ENCODE results near the gene C6orf89. TPM values are rescaled to one million over a fixed set of nuclear protein-coding genes. Genes with fewer than 3 reads are reported as not detected.

The C6orf89 gene
- total and polyA plus RNA-seq, 2 of the 8 experiments (the other 6 are each of a cell fraction or from before 2014, with no cell fraction given) = 4.6 to 12.3 TPM

DNA sequence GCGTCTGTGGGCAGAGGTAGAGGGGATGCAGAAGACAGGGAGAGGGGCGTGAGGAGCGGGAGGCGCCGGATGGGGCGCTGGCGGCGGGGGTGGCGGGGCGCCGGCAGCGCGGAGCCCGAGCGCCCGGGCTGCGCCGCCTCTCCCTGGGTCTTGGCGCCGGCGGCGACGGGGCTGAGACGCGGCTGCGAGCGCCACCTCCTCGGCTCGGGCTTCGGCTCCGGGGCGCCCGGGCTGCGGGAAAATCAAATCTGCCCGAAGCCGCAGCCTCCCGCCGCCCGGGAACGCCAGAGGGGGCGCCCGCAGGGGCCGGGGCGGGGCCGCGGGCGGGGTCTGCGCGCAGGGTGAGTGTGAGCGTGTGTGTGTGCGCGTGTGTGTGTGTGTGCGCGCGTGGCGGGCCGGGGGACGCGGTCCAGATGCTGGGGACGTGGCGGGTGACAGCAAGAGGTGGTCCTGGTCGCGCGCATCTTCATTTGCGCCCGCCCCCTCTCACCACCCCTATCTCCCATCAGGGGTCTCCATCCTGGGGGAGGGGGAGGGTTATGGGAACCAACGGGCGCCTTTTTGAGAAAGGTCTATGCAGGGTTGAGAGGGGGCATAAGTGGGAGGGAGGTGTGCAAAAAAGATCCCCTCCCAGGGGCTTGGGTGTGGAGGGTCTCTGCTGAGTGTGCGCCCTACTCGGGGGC is 45.9 kb upstream of the C6orf89 start:
- 2% methylated on average over 12 of the region's 70 CpGs; no CpG with 5 or more reads in 1 of the 2 experiments for WGBS, 2 experiments (ENCODE audit: extremely low coverage in 1 of 2, insufficient coverage in 1 of 2, insufficient read length in 1 of 2, insufficient replicate concordance in 2 of 2, low coverage in 1 of 2, low lambda C conversion rate in 2 of 2, missing lambda C conversion rate in 1 of 2)
- Histone ChIP-seq H4K91ac (replicated peaks; ENCODE audit: insufficient read length, low read length) (no peak overlapping the region), H2AK5ac (ENCODE audit: low read depth, low read length) (no peak overlapping the region), H3K9me3 (ENCODE audit: insufficient read depth in 2 of 2, low read depth in 1 of 2, low read length in 1 of 2) (no peaks in the 10 kb centered on the region), H4K20me1 (replicated peaks in 1 of 2; ENCODE audit: control insufficient read depth in 1 of 2, insufficient read depth in 2 of 2, low read length in 2 of 2) (peaks cover 0 to 7% of the 10 kb centered on the region in 2 experiments), H2AFZ (ENCODE audit: low read length) (no peak overlapping the region), H3K23ac (ENCODE audit: insufficient read length) (no peak overlapping the region), H3K23me2 (ENCODE audit: low read depth, low read length) (peaks cover 13% of the 10 kb centered on the region; the same call in 1 of the 2 replicates), H3K79me2 (ENCODE audit: control insufficient read depth in 1 of 2, insufficient read depth in 2 of 2, low read length in 2 of 2) (no peaks in the 10 kb centered on the region), H3K4me1 (replicated peaks in 1 of 4; ENCODE audit: control insufficient read depth in 3 of 4, insufficient read depth in 4 of 4, low read length in 3 of 4) (peaks cover 0 to 12% (median 7%) of the 10 kb centered on the region in 4 experiments; a peak in 6 of 7 replicates), H3K36me3 (ENCODE audit: control insufficient read depth in 2 of 4, insufficient read depth in 4 of 4, low read length in 3 of 4) (no peaks in the 10 kb centered on the region), H3K27ac (ENCODE audit: low read depth, low read length) (no peak overlapping the region), H2BK120ac (replicated peaks; ENCODE audit: low read depth, low read length) (no peak overlapping the region), H3K4me3 (ENCODE audit: extremely low read depth in 1 of 4, insufficient read depth in 2 of 4, low read depth in 3 of 4, low read length in 4 of 4) (peak overlapping the region; percentile 46 to 79 (median 58)), H4K8ac (ENCODE audit: extremely low read depth, insufficient read depth, low read length) (no peak overlapping the region; the same call in 1 of the 2 replicates), H2BK5ac (ENCODE audit: low read depth, low read length) (no peak overlapping the region), H3K9ac (replicated peaks in 1 of 4; ENCODE audit: extremely low read depth in 1 of 4, low read depth in 3 of 4, low read length in 3 of 4) (no peak overlapping the region), H2BK20ac (ENCODE audit: low read length) (no peak overlapping the region), H3K27me3 (replicated peaks in 1 of 4; ENCODE audit: control insufficient read depth in 3 of 4, extremely low read depth in 1 of 4, insufficient read depth in 3 of 4, low read length in 3 of 4) (peaks cover 22 to 50% (median 44%) of the 10 kb centered on the region in 4 experiments), H3K14ac (ENCODE audit: insufficient read length) (no peak overlapping the region), H2BK15ac (ENCODE audit: low read length) (no peak overlapping the region), H3K79me1 (ENCODE audit: low read depth, low read length) (no peaks in the 10 kb centered on the region), H3K4ac (replicated peaks; ENCODE audit: insufficient read length, low read depth, low read length) (no peak overlapping the region), H3K18ac (ENCODE audit: extremely low read depth, low read length) (no peak overlapping the region), H4K5ac (ENCODE audit: insufficient read length, low read depth, low read length) (no peak overlapping the region), H2BK12ac (ENCODE audit: low read depth, low read length) (no peak overlapping the region), H3K56ac (replicated peaks; ENCODE audit: insufficient read length, low read depth, low read length) (no peak overlapping the region), H3K4me2 (ENCODE audit: insufficient read depth in 1 of 2, low read depth in 2 of 2, low read length in 2 of 2) (peak overlapping the region; percentile 85 to 95)
- FAIRE-seq (no peak), DNase-seq (ENCODE audit: low read depth in 1 of 2, low spot score in 2 of 2) (peak in 1 of 2 experiments; percentile 63)
- CTCF ChIA-PET (ENCODE audit: partially characterized antibody) = interaction anchor here (1.5 to 13.7 kb wide), 2 partner anchors 10 to 56 kb away, joined by 15 to 161 read pairs; no protein-coding TSS in a partner anchor
- POLR2A ChIA-PET (ENCODE audit: partially characterized antibody) = interaction anchor here (0.9 to 1.2 kb wide), 2 partner anchors 33 to 57 kb away, joined by 3 read pairs; no protein-coding TSS in a partner anchor
- TF ChIP-seq, protein P1, sequence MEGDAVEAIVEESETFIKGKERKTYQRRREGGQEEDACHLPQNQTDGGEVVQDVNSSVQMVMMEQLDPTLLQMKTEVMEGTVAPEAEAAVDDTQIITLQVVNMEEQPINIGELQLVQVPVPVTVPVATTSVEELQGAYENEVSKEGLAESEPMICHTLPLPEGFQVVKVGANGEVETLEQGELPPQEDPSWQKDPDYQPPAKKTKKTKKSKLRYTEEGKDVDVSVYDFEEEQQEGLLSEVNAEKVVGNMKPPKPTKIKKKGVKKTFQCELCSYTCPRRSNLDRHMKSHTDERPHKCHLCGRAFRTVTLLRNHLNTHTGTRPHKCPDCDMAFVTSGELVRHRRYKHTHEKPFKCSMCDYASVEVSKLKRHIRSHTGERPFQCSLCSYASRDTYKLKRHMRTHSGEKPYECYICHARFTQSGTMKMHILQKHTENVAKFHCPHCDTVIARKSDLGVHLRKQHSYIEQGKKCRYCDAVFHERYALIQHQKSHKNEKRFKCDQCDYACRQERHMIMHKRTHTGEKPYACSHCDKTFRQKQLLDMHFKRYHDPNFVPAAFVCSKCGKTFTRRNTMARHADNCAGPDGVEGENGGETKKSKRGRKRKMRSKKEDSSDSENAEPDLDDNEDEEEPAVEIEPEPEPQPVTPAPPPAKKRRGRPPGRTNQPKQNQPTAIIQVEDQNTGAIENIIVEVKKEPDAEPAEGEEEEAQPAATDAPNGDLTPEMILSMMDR (IDR thresholded peaks at IDR 0.05; ENCODE audit: control extremely low read depth in 1 of 3, insufficient read depth in 1 of 3, low read depth in 1 of 3, low read length in 3 of 3) = peak in 2 of 3 experiments; percentile 5 to 31; a peak in 3 of 4 replicates
- no peak for TF ChIP-seq NANOG (IDR thresholded peaks at IDR 0.05; ENCODE audit: insufficient read depth, low read depth, low read length, poor library complexity, severe bottlenecking)
- TF ChIP-seq KDM4A (IDR thresholded peaks at IDR 0.05; ENCODE audit: low read depth, low read length, severe bottlenecking) = peak; percentile 10
